ENCODE data around the gene ZCCHC8.

DNA sequence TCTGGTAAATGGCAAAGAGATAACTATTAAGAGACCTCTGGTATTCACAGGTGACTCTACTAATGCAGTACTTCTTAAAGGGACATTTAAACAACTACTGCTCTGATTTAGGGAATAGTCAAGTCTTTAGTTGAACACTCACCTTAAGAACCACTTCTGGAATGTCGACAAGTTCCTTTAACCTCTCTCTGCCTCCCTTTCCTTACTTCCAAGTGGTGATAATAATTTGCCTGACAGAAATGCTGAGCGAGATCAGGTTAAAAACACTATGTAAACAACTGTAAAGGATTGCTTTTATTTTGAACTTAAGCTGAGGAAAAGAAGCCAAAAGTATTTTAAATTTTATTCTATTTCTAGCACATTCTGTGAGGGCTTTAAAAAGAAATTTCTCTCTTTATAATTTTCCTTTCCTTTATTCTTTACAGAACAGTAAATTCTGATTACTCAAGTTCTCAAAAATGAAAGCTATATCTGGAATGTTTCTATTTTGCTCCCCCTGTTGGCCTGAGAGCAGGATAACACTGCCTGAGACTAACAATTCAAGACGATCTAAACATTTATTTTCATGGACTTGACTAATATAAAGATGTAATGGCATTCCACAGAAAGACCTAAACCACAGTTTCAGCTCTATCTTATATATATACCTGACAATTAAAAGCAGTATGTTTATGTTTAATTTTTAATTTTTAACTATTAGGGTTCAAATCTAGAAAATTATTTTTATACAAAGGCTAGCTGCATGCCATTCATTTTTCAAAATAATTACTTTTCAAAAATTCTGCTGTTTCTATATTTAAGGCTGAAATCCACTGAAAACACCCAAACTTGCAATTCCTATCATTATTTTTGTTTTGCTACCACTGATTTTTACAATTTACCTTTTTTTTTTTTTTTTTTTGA lies 29.2 kb downstream of the ZCCHC8 start:
- TF ChIP-seq, protein P1, sequence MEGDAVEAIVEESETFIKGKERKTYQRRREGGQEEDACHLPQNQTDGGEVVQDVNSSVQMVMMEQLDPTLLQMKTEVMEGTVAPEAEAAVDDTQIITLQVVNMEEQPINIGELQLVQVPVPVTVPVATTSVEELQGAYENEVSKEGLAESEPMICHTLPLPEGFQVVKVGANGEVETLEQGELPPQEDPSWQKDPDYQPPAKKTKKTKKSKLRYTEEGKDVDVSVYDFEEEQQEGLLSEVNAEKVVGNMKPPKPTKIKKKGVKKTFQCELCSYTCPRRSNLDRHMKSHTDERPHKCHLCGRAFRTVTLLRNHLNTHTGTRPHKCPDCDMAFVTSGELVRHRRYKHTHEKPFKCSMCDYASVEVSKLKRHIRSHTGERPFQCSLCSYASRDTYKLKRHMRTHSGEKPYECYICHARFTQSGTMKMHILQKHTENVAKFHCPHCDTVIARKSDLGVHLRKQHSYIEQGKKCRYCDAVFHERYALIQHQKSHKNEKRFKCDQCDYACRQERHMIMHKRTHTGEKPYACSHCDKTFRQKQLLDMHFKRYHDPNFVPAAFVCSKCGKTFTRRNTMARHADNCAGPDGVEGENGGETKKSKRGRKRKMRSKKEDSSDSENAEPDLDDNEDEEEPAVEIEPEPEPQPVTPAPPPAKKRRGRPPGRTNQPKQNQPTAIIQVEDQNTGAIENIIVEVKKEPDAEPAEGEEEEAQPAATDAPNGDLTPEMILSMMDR (IDR thresholded peaks at IDR 0.05 in 4 of 5, conservative IDR thresholded peaks at IDR 0.05 in 1 of 5) = peak; percentile 72 to 93 (median 76)
- no peak for TF ChIP-seq POLR2A (IDR thresholded peaks at IDR 0.05)
